Effector CD4-positive, alpha-beta T cell (primary cell): ENCODE measurements around the gene NKAIN2.
"Not testable (repeated sequence)": the region's sequence is repeated elsewhere in the genome, so short reads cannot be mapped to it uniquely, and the experiment has no call there.

Source experiments
- DNase-seq: peaks from one replicate; pipeline ENCODE4 v3.0.0-alpha.2; 2020

The NKAIN2 gene

GRCh38 chr6:124233221-124233620, 429.6 kb downstream of the NKAIN2 start:
- no peak for DNase-seq

GRCh38 chr6:124234801-124235200, 431.1 kb downstream of the NKAIN2 start:
- DNase-seq = no peak

GRCh38 chr6:124237911-124238310, 434.2 kb downstream of the NKAIN2 start:
- DNase-seq = no peak

- not testable (repeated sequence) for DNase-seq
Observed at GRCh38 chr6:124238408-124238807, 434.7 kb downstream of the NKAIN2 start.

- no peak for DNase-seq
Observed at GRCh38 chr6:124254941-124255685, 451.4 kb downstream of the NKAIN2 start.

- DNase-seq = no peak
Observed at GRCh38 chr6:124260337-124260736, 456.7 kb downstream of the NKAIN2 start.

- no peak for DNase-seq
Observed at GRCh38 chr6:124269733-124270132, 466.1 kb downstream of the NKAIN2 start.

- DNase-seq = no peak
Observed at GRCh38 chr6:124273701-124274100, 470.0 kb downstream of the NKAIN2 start.

GRCh38 chr6:124282541-124282940, 478.9 kb downstream of the NKAIN2 start:
- no peak for DNase-seq

- no peak for DNase-seq
Observed at GRCh38 chr6:124283486-124283885, 479.8 kb downstream of the NKAIN2 start.

- no peak for DNase-seq
Observed at GRCh38 chr6:124285146-124285545, 481.5 kb downstream of the NKAIN2 start.

GRCh38 chr6:124294574-124295200, 491.0 kb downstream of the NKAIN2 start:
- DNase-seq = no peak

GRCh38 chr6:124297507-124297906, 493.8 kb downstream of the NKAIN2 start:
- DNase-seq = no peak

GRCh38 chr6:124298730-124299129, 495.1 kb downstream of the NKAIN2 start:
- DNase-seq = no peak

GRCh38 chr6:124300907-124301306, 497.2 kb downstream of the NKAIN2 start:
- DNase-seq = not testable (repeated sequence)

GRCh38 chr6:124303971-124304370, 500.3 kb downstream of the NKAIN2 start:
- DNase-seq = no peak

GRCh38 chr6:124310139-124310538, 506.5 kb downstream of the NKAIN2 start:
- DNase-seq = no peak

GRCh38 chr6:124319410-124319809, 515.7 kb downstream of the NKAIN2 start:
- DNase-seq = no peak

- DNase-seq = no peak
Observed at GRCh38 chr6:124324237-124324636, 520.6 kb downstream of the NKAIN2 start.

- DNase-seq = no peak
Observed at GRCh38 chr6:124330197-124330596, 526.5 kb downstream of the NKAIN2 start.

GRCh38 chr6:124334359-124334758, 530.7 kb downstream of the NKAIN2 start:
- no peak for DNase-seq

- no peak for DNase-seq
Observed at GRCh38 chr6:124339610-124340334, 536.1 kb downstream of the NKAIN2 start.

GRCh38 chr6:124348339-124348738, 544.7 kb downstream of the NKAIN2 start:
- not testable (repeated sequence) for DNase-seq

GRCh38 chr6:124355146-124355545, 551.5 kb downstream of the NKAIN2 start:
- no peak for DNase-seq
